IPS DF 6.9 (cell line): Measurements from ENCODE around the gene HTR3B.

ENCODE experiments used
- DNase-seq: peaks from one replicate; pipeline ENCODE4 v3.0.0-alpha.2; 2013; ENCODE audit warnings: low read depth, low spot score
- H3K27ac ChIP-seq: one replicate; pipeline ENCODE4 v1.5.1; 2013; ENCODE audit warnings: low read length, control low read depth
- H3K27me3 ChIP-seq: 2 replicates; pipeline ENCODE4 v1.6.1; 2013; ENCODE audit warnings: mild to moderate bottlenecking, low read length; ENCODE audit not compliant: control insufficient read depth, insufficient read depth
- H3K36me3 ChIP-seq: 2 replicates; pipeline ENCODE4 v1.6.1; 2013; ENCODE audit warnings: low read length; ENCODE audit not compliant: control insufficient read depth, insufficient read depth
- H3K4me1 ChIP-seq: 2 replicates; pipeline ENCODE4 v1.6.1; 2013; ENCODE audit warnings: low read length; ENCODE audit not compliant: control insufficient read depth, insufficient read depth
- H3K4me3 ChIP-seq: 2 replicates; pipeline ENCODE4 v1.5.1; 2013; ENCODE audit warnings: mild to moderate bottlenecking, low read length
- H3K9me3 ChIP-seq: 2 replicates; pipeline ENCODE4 v1.6.1; 2013; ENCODE audit warnings: low read length, inconsistent platforms; ENCODE audit not compliant: control insufficient read depth, insufficient read depth
- WGBS: extraction: QIAGEN DNeasy Blood & Tissue Kit; methylation state at CpG from one replicate; pipeline ENCODE4 v1.1.7; 2013; ENCODE audit warnings: mixed read lengths, missing lambda C conversion rate; ENCODE audit not compliant: insufficient read length, insufficient coverage; 5-methylcytosine and 5-hydroxymethylcytosine counted together

The HTR3B gene

GRCh38 chr11:113884361-113884836 is 20.2 kb upstream of the HTR3B start:
- H3K4me3 ChIP-seq = no peak overlapping the region
- H3K36me3 ChIP-seq = no peaks in the 10 kb centered on the region
- no peaks in the 10 kb centered on the region for H3K4me1 ChIP-seq
- H3K27me3 ChIP-seq = no peaks in the 10 kb centered on the region
- H3K27ac ChIP-seq = no peak overlapping the region
- DNase-seq = no peak
- H3K9me3 ChIP-seq = no peaks in the 10 kb centered on the region
- no CpG with 5 or more reads among the region's 7 CpGs for WGBS

DNA sequence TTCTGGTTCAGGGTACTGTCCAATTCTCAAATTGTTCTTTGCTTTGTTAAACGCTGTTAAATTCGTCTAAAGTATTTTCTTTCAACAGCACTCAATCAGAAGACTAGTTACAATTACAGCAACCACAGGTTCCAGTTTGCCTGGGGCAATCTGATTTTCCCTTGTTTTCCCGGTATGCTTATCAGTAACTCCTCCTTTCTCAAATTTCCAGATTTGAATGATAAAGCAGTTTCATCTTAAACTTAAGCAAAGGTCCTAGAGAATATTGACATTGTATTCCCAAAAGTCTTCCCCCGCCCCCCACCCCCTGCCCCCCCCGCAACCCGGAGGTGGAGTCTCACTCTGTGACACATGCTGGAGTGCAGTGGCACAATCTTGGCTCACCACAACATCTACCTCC is 18.7 kb upstream of the HTR3B start:
- no peak for DNase-seq
- no peak overlapping the region for H3K4me3 ChIP-seq
- no peaks in the 10 kb centered on the region for H3K36me3 ChIP-seq
- WGBS = no CpG with 5 or more reads among the region's 6 CpGs
- H3K4me1 ChIP-seq = no peaks in the 10 kb centered on the region
- H3K9me3 ChIP-seq = no peaks in the 10 kb centered on the region
- no peak overlapping the region for H3K27ac ChIP-seq
- H3K27me3 ChIP-seq = no peaks in the 10 kb centered on the region

DNA sequence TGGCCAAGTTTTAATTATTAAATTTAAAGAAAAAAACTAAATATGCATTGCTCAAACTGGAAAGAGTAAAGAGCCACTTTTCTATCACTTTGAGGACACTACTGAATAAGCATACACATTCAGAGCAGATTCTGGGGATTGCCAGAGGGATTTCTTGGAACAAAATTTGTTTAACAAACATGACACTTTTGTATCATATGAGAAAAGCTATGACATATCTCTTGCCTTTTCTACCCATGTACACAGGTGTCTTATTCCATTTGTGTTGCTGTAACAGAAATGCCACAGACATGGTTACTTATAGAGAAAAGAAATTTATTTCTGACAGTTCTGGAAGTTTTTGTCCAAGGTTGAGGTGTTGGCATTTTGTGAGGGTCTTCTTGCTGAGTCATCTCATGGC is 15.7 kb upstream of the HTR3B start:
- Histone ChIP-seq H3K27me3 (no peaks in the 10 kb centered on the region), H3K4me1 (no peaks in the 10 kb centered on the region), H3K27ac (no peak overlapping the region), H3K36me3 (no peaks in the 10 kb centered on the region), H3K4me3 (no peak overlapping the region), H3K9me3 (no peaks in the 10 kb centered on the region)
- DNase-seq = no peak

- Histone ChIP-seq H3K9me3 (no peaks in the 10 kb centered on the region), H3K27me3 (no peaks in the 10 kb centered on the region), H3K4me1 (no peaks in the 10 kb centered on the region), H3K36me3 (no peaks in the 10 kb centered on the region), H3K27ac (no peak overlapping the region), H3K4me3 (no peak overlapping the region)
- no peak for DNase-seq
- no CpG with 5 or more reads among the region's 9 CpGs for WGBS
Observed at GRCh38 chr11:113894421-113894996, 10.1 kb upstream of the HTR3B start.

GRCh38 chr11:113895367-113896155 is 9.0 kb upstream of the HTR3B start:
- H3K4me3 ChIP-seq = no peak overlapping the region
- DNase-seq = no peak
- no CpG with 5 or more reads among the region's 10 CpGs for WGBS
- no peaks in the 10 kb centered on the region for H3K9me3 ChIP-seq
- H3K27me3 ChIP-seq = no peaks in the 10 kb centered on the region
- no peak overlapping the region for H3K27ac ChIP-seq
- no peaks in the 10 kb centered on the region for H3K4me1 ChIP-seq
- H3K36me3 ChIP-seq = no peaks in the 10 kb centered on the region

GRCh38 chr11:113896156-113896879 is 8.3 kb upstream of the HTR3B start:
- WGBS = no CpG with 5 or more reads among the region's 10 CpGs
- DNase-seq = no peak
- no peak overlapping the region for H3K27ac ChIP-seq

DNA sequence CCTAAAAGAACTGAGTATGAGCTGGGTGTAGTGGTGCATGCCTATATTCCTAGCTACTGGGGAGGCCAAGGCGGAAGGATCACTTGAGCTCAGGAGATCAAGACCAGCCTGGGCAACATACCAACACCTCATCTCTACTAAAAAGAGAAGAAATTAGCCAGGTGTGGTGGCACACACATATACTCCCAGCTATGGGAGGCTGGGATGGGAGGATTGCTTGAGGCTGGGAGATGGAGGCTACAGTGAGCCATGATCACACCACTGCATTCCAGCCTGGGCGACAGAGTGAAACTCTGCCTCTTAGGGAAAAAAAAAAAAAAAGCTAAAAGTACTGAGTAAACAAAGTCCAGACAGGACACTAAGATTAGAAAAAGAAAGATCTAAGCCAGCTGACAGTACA is 3.5 kb upstream of the HTR3B start:
- no peaks in the 10 kb centered on the region for H3K9me3 ChIP-seq
- no peaks in the 10 kb centered on the region for H3K36me3 ChIP-seq
- no peaks in the 10 kb centered on the region for H3K27me3 ChIP-seq
- H3K4me1 ChIP-seq = peaks cover 2% of the 10 kb centered on the region; the same call in 1 of the 2 replicates
- DNase-seq = no peak
- WGBS = no CpG with 5 or more reads among the region's 2 CpGs
- no peak overlapping the region for H3K27ac ChIP-seq
- H3K4me3 ChIP-seq = no peak overlapping the region

More at GRCh38 chr11:113896156-113896879, 8.3 kb upstream of the HTR3B start:
- Histone ChIP-seq H3K9me3 (no peaks in the 10 kb centered on the region), H3K4me3 (no peak overlapping the region), H3K36me3 (no peaks in the 10 kb centered on the region), H3K4me1 (no peaks in the 10 kb centered on the region), H3K27me3 (no peaks in the 10 kb centered on the region)

DNA sequence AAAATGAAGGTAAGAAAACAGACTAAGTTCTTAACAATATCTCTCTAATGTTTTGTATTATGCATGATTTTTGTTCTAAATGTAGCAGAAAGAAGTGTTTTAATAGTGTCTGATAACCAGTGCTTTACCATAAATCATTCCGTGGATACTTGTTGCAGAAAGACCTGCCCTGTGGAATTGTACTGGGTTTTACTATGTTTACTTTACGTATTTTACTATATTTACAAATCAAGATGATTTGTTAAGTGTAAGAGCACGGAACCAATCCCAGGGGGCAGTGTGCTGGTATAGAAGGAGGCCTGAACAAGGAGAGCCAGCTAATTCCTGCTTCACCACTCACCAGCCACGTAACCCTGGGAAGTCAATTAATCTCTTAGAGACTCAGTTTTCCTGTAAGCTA is 1.4 kb downstream of the HTR3B start:
- Histone ChIP-seq H3K4me3 (no peak overlapping the region), H3K36me3 (no peaks in the 10 kb centered on the region), H3K9me3 (no peaks in the 10 kb centered on the region), H3K4me1 (peaks cover 2% of the 10 kb centered on the region; the same call in 1 of the 2 replicates), H3K27me3 (no peaks in the 10 kb centered on the region), H3K27ac (no peak overlapping the region)
- DNase-seq = no peak
- whole genome bisulfite sequencing = no CpG with 5 or more reads among the region's 4 CpGs

DNA sequence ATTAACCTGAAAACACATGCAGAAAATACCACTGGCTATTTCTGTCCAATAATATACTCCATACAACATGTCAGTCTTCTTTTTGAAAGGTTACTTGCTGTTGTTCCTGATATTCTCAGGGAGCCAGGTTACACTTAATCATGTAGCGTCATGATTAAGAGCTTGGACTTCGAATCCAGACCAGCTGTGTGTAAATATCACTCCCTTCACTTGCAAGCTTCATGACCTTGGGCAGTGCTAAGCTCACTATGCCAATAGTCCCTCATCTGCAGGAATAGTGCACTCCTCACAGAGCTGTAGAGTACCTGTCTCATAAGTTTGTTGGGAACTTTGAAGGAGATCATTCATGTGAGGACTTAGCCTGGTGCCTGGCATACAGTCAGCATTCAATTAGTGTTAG is 1.9 kb downstream of the HTR3B start:
- WGBS = no CpG with 5 or more reads among the region's 2 CpGs
- H3K27me3 ChIP-seq = no peaks in the 10 kb centered on the region
- no peak overlapping the region for H3K27ac ChIP-seq
- no peak overlapping the region for H3K4me3 ChIP-seq
- no peaks in the 10 kb centered on the region for H3K36me3 ChIP-seq
- DNase-seq = no peak
- no peaks in the 10 kb centered on the region for H3K9me3 ChIP-seq
- H3K4me1 ChIP-seq = peaks cover 2% of the 10 kb centered on the region; the same call in 1 of the 2 replicates

DNA sequence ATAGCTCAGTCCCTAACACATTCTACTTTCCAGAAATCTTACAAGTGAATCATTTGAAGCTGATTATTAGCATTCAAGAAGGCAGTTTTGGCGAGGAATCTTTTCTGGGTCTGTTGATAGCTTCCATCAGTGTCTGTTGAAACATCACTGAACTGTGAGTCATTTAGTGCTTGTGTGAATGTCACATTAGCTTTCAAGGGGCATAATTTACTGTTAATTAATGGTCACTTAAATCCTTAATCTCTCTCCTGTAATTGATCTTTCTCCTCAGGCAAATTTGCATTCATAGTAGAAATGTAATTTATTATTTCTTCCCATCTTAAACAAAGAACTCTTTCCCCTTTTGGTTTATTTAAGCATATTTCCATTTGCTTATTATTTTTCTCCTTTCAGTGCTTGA is 2.6 kb downstream of the HTR3B start:
- WGBS = no CpG with 5 or more reads among the region's 1 CpG
- H3K27ac ChIP-seq = no peak overlapping the region
- no peaks in the 10 kb centered on the region for H3K36me3 ChIP-seq
- peaks cover 2% of the 10 kb centered on the region; the same call in 1 of the 2 replicates for H3K4me1 ChIP-seq
- H3K27me3 ChIP-seq = no peaks in the 10 kb centered on the region
- DNase-seq = no peak
- H3K9me3 ChIP-seq = no peaks in the 10 kb centered on the region
- H3K4me3 ChIP-seq = no peak overlapping the region
